HepG2 (cell line): ENCODE results near the gene FBF1. TPM values are rescaled to one million over a fixed set of nuclear protein-coding genes. Genes with fewer than 3 reads are reported as not detected.

Source experiments
- ASH2L ChIP-seq: fragments of 300-600, 200-600 bp; sonication (generic); IDR thresholded peaks from 2 replicates; pipeline ENCODE4 v1.7.0; 2017; ENCODE audit warnings: low read depth, mild to moderate bottlenecking, moderate library complexity, mixed read lengths, low read length; ENCODE audit not compliant: insufficient read length
- ATRX ChIP-seq: sonication (generic); formaldehyde crosslinking; IDR thresholded peaks from 2 replicates; pipeline ENCODE4 v1.4.0; 2020; ENCODE audit warnings: missing genetic modification reagents, borderline replicate concordance
- HOXA7 ChIP-seq: sonication (generic); formaldehyde crosslinking; IDR thresholded peaks from 2 replicates; pipeline ENCODE4 v1.8.1; 2022; ENCODE audit warnings: mild to moderate bottlenecking, missing genetic modification reagents, moderate library complexity
- NFKB2 ChIP-seq: sonication (generic); formaldehyde crosslinking; IDR thresholded peaks from 2 replicates; pipeline ENCODE4 v1.4.0; 2020; ENCODE audit warnings: missing genetic modification reagents, borderline replicate concordance
- POLR2AphosphoS2 ChIP-seq: IDR thresholded peaks from 2 replicates; pipeline ENCODE4 v1.6.1; 2011; ENCODE audit warnings: low read depth, low read length, improper control_type of control experiment
- ZKSCAN5 ChIP-seq: sonication (generic); formaldehyde crosslinking; IDR thresholded peaks from 2 replicates; pipeline ENCODE4 v1.5.1; 2020; ENCODE audit warnings: mild to moderate bottlenecking, missing genetic modification reagents
- ZNF33A ChIP-seq: sonication (generic); formaldehyde crosslinking; IDR thresholded peaks from 2 replicates; pipeline ENCODE4 v1.5.1; 2020; ENCODE audit warnings: missing genetic modification reagents, mild to moderate bottlenecking, moderate library complexity, borderline replicate concordance
- ZNF746 ChIP-seq: sonication (generic); formaldehyde crosslinking; IDR thresholded peaks from 2 replicates; pipeline ENCODE4 v1.8.0; 2022; ENCODE audit warnings: mild to moderate bottlenecking, missing genetic modification reagents
- polyA plus RNA-seq, 8 experiments: library from polyadenylated mRNA; depleted of rRNA in 3 of 8; stranded (reverse) in 7 of 8; unstranded in 1 of 8; fragments of >200 nt; fragmentation: Illumina TruSeq in 4 of 8; extraction: Trizol in 4 of 8; gene quantifications; 2 replicates each; pipeline versions ENCODE4 v1.2.1 to v1.2.3, GENCODE V29; 2011 to 2016; ENCODE audit warnings: low read depth in 4 of 8, missing spikeins in 1 of 8, mixed read lengths in 1 of 8; ENCODE audit not compliant: insufficient read depth in 1 of 8
- total RNA-seq, 5 experiments: library from RNA; depleted of rRNA; stranded (reverse); fragments of >200 nt; fragmentation: Illumina TruSeq; extraction: Trizol; gene quantifications; 2 replicates each; pipeline ENCODE4 v1.2.3, GENCODE V29; 2016; ENCODE audit warnings: low read depth in 1 of 5
- TF ChIP-seq, protein P1 (sequence below): sonication (generic); formaldehyde crosslinking; IDR thresholded peaks from 2 replicates; pipeline ENCODE4 v1.4.0; 2020; ENCODE audit warnings: missing genetic modification reagents, borderline replicate concordance
- TF ChIP-seq, protein P2 (sequence below): sonication (generic); formaldehyde crosslinking; IDR thresholded peaks from 2 replicates; pipeline ENCODE4 v1.5.0; 2020; ENCODE audit warnings: missing genetic modification reagents
- TF ChIP-seq, protein P3 (sequence below): IDR thresholded peaks from 2 replicates; pipeline ENCODE4 v1.6.1; 2016; ENCODE audit warnings: missing biosample characterization, missing genetic modification reagents, low read depth
- TF ChIP-seq, protein P4 (sequence below): IDR thresholded peaks from 2 replicates; pipeline ENCODE4 v1.4.0; 2020; ENCODE audit warnings: mild to moderate bottlenecking, missing genetic modification reagents
- TF ChIP-seq, protein P5 (sequence below): sonication (generic); formaldehyde crosslinking; IDR thresholded peaks from 2 replicates; pipeline ENCODE4 v1.4.0; 2020; ENCODE audit warnings: missing genetic modification reagents
- TF ChIP-seq, protein P6 (sequence below): fragments of 450-650 bp; IDR thresholded peaks from 2 replicates; pipeline ENCODE4 v1.6.1; 2016

FBF1 gene
- total and polyA plus RNA-seq, 2 of the 13 experiments (the other 11 are each of a cell fraction or from before 2014, with no cell fraction given) = 2.4 to 8.1 TPM

DNA sequence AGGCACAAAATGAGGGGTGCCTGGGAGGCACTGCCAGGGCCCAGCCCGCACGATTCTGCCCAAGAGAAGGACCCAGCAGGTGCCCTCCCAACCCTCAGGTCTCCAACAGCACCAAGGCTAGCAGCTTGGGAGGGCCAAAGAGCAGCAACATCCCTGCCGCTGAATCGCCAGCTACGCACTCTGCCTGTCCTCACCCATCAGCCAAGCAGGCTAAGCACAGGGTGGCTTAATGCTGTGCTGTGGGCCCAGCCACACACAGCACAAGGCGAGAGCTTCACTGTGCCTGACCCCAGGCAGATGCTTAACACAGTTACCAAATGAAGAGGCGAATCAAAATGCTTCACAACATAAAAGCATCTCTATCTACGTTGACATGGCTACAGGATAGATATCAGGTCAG is 25.6 kb downstream of the FBF1 start (continued):
- TF ChIP-seq, protein P1, sequence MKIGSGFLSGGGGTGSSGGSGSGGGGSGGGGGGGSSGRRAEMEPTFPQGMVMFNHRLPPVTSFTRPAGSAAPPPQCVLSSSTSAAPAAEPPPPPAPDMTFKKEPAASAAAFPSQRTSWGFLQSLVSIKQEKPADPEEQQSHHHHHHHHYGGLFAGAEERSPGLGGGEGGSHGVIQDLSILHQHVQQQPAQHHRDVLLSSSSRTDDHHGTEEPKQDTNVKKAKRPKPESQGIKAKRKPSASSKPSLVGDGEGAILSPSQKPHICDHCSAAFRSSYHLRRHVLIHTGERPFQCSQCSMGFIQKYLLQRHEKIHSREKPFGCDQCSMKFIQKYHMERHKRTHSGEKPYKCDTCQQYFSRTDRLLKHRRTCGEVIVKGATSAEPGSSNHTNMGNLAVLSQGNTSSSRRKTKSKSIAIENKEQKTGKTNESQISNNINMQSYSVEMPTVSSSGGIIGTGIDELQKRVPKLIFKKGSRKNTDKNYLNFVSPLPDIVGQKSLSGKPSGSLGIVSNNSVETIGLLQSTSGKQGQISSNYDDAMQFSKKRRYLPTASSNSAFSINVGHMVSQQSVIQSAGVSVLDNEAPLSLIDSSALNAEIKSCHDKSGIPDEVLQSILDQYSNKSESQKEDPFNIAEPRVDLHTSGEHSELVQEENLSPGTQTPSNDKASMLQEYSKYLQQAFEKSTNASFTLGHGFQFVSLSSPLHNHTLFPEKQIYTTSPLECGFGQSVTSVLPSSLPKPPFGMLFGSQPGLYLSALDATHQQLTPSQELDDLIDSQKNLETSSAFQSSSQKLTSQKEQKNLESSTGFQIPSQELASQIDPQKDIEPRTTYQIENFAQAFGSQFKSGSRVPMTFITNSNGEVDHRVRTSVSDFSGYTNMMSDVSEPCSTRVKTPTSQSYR = 0 out of 2 replicates have a peak, but pooled peaks have one; percentile 2
- TF ChIP-seq, protein P2, sequence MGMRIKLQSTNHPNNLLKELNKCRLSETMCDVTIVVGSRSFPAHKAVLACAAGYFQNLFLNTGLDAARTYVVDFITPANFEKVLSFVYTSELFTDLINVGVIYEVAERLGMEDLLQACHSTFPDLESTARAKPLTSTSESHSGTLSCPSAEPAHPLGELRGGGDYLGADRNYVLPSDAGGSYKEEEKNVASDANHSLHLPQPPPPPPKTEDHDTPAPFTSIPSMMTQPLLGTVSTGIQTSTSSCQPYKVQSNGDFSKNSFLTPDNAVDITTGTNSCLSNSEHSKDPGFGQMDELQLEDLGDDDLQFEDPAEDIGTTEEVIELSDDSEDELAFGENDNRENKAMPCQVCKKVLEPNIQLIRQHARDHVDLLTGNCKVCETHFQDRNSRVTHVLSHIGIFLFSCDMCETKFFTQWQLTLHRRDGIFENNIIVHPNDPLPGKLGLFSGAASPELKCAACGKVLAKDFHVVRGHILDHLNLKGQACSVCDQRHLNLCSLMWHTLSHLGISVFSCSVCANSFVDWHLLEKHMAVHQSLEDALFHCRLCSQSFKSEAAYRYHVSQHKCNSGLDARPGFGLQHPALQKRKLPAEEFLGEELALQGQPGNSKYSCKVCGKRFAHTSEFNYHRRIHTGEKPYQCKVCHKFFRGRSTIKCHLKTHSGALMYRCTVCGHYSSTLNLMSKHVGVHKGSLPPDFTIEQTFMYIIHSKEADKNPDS = no peak
- TF ChIP-seq ZNF33A (CRISPR knock-in tag) = no peak
- TF ChIP-seq, protein P3, sequence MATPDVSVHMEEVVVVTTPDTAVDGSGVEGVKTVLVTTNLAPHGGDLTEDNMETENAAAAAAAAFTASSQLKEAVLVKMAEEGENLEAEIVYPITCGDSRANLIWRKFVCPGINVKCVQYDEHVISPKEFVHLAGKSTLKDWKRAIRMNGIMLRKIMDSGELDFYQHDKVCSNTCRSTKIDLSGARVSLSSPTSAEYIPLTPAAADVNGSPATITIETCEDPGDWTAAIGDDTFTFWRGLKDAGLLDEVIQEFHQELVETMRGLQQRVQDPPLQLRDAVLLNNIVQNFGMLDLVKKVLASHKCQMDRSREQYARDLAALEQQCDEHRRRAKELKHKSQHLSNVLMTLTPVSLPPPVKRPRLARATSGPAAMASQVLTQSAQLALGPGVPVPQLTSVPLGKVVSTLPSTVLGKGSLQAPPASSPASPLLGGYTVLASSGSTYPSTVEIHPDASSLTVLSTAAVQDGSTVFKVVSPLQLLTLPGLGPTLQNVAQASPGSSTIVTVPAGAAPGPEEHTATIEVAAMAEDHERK = no peak
- TF ChIP-seq ATRX = no peak
- TF ChIP-seq NFKB2 = 0 out of 2 replicates have a peak, but pooled peaks have one; percentile 38
- TF ChIP-seq ZKSCAN5 (CRISPR knock-in tag) = no peak
- no peak for TF ChIP-seq HOXA7 (CRISPR knock-in tag)
- TF ChIP-seq, protein P4, sequence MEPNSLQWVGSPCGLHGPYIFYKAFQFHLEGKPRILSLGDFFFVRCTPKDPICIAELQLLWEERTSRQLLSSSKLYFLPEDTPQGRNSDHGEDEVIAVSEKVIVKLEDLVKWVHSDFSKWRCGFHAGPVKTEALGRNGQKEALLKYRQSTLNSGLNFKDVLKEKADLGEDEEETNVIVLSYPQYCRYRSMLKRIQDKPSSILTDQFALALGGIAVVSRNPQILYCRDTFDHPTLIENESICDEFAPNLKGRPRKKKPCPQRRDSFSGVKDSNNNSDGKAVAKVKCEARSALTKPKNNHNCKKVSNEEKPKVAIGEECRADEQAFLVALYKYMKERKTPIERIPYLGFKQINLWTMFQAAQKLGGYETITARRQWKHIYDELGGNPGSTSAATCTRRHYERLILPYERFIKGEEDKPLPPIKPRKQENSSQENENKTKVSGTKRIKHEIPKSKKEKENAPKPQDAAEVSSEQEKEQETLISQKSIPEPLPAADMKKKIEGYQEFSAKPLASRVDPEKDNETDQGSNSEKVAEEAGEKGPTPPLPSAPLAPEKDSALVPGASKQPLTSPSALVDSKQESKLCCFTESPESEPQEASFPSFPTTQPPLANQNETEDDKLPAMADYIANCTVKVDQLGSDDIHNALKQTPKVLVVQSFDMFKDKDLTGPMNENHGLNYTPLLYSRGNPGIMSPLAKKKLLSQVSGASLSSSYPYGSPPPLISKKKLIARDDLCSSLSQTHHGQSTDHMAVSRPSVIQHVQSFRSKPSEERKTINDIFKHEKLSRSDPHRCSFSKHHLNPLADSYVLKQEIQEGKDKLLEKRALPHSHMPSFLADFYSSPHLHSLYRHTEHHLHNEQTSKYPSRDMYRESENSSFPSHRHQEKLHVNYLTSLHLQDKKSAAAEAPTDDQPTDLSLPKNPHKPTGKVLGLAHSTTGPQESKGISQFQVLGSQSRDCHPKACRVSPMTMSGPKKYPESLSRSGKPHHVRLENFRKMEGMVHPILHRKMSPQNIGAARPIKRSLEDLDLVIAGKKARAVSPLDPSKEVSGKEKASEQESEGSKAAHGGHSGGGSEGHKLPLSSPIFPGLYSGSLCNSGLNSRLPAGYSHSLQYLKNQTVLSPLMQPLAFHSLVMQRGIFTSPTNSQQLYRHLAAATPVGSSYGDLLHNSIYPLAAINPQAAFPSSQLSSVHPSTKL (CRISPR knock-in tag) = no peak
- TF ChIP-seq POLR2AphosphoS2 = no peak
- no peak for TF ChIP-seq ASH2L
- no peak for TF ChIP-seq ZNF746 (CRISPR knock-in tag)
- TF ChIP-seq, protein P5, sequence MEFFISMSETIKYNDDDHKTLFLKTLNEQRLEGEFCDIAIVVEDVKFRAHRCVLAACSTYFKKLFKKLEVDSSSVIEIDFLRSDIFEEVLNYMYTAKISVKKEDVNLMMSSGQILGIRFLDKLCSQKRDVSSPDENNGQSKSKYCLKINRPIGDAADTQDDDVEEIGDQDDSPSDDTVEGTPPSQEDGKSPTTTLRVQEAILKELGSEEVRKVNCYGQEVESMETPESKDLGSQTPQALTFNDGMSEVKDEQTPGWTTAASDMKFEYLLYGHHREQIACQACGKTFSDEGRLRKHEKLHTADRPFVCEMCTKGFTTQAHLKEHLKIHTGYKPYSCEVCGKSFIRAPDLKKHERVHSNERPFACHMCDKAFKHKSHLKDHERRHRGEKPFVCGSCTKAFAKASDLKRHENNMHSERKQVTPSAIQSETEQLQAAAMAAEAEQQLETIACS (CRISPR knock-in tag) = no peak
- TF ChIP-seq, protein P6, sequence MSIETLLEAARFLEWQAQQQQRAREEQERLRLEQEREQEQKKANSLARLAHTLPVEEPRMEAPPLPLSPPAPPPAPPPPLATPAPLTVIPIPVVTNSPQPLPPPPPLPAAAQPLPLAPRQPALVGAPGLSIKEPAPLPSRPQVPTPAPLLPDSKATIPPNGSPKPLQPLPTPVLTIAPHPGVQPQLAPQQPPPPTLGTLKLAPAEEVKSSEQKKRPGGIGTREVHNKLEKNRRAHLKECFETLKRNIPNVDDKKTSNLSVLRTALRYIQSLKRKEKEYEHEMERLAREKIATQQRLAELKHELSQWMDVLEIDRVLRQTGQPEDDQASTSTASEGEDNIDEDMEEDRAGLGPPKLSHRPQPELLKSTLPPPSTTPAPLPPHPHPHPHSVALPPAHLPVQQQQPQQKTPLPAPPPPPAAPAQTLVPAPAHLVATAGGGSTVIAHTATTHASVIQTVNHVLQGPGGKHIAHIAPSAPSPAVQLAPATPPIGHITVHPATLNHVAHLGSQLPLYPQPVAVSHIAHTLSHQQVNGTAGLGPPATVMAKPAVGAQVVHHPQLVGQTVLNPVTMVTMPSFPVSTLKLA = no peak
